AG09319 (cell line): Measurements from ENCODE around the gene KIF4A.
"Not testable (repeated sequence)": the region's sequence is repeated elsewhere in the genome, so short reads cannot be mapped to it uniquely, and the experiment has no call there.

Experiments used
- DNase-seq: peaks from one replicate; pipeline ENCODE4 v3.0.0-alpha.2; 2010; ENCODE audit warnings: low read depth; ENCODE audit errors: extremely low read depth
- TF ChIP-seq, protein P1 (sequence below): IDR thresholded peaks from 2 replicates; pipeline ENCODE4 v1.5.1; 2011; ENCODE audit warnings: low read depth, mild to moderate bottlenecking, inconsistent platforms, low read length, moderate library complexity

The KIF4A gene

DNA sequence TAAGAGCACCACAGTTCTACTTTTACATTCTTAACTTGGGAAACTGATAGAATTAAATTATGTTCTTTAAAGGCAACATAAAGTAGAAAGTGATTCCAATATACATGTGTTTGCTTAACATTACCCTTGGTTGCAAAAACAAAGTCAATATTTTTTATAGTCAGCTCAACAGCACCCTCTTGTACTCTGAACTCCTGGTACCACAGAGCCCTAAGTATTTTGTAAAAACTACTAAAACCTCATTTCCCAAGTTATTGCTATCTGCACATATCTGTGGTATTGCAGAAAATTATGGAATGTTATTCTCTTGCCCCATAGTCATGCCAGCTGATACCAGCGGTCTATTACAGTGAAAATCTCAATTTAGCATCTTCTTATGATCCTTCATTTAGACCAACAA is 2.9 kb downstream of the KIF4A start:
- TF ChIP-seq, protein P1, sequence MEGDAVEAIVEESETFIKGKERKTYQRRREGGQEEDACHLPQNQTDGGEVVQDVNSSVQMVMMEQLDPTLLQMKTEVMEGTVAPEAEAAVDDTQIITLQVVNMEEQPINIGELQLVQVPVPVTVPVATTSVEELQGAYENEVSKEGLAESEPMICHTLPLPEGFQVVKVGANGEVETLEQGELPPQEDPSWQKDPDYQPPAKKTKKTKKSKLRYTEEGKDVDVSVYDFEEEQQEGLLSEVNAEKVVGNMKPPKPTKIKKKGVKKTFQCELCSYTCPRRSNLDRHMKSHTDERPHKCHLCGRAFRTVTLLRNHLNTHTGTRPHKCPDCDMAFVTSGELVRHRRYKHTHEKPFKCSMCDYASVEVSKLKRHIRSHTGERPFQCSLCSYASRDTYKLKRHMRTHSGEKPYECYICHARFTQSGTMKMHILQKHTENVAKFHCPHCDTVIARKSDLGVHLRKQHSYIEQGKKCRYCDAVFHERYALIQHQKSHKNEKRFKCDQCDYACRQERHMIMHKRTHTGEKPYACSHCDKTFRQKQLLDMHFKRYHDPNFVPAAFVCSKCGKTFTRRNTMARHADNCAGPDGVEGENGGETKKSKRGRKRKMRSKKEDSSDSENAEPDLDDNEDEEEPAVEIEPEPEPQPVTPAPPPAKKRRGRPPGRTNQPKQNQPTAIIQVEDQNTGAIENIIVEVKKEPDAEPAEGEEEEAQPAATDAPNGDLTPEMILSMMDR = no peak; the same call in 1 of the 2 replicates
- DNase-seq = no peak

DNA sequence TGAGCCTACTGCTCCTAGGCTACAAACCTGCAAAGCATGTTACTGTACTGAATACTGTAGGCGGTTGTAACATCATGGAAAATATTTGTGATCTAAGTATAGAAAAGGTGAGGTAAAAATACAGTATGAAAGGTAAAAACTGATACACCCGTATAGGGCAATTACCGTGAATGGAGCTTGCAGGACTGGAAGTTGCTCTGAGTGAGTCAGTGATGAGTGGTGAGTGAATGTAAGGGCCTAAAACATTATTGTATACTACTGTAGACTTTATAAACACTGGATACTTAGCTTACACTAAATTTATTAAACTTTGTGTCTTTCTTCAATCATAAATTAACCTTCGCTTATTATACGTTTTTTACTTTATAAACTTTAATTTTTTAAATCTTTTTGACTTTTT is 3.7 kb downstream of the KIF4A start:
- DNase-seq = no peak
- TF ChIP-seq, protein P1 = no peak

DNA sequence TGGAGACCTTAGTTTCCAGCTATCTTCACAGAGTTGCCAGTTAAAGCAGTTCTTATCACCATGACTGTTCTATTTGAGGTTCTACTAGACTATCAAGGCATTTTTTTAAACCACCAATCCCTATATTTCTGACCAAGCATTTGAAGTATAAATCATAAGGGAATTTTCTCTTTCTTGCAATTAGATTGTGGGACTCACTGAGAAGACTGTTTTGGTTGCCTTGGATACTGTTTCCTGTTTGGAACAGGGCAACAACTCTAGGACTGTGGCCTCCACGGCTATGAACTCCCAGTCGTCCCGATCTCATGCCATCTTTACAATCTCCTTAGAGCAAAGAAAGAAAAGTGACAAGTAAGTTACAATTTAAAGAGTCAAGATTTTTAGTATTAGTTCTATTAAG is 11.8 kb downstream of the KIF4A start:
- TF ChIP-seq, protein P1 = no peak
- peak; percentile 16 for DNase-seq

DNA sequence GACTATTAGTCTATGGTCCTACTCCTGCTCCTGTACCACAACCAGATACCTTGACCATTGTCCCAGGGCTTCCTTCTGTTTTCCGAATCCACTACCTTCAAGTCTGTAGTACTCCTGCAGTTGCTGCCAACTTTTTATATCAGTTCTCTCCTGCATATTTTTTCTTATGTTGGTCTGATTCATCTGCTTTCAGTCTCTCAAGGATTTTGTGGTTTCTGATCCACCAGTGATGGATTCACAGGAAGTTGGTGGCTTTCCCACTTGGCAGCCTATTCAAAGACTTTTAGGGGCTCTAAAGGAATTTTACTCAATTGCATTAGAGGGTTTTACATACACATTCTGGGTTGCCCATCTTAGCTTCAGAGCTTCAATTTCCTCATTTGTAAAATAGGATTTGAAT is 23.6 kb downstream of the KIF4A start:
- no peak for DNase-seq

DNA sequence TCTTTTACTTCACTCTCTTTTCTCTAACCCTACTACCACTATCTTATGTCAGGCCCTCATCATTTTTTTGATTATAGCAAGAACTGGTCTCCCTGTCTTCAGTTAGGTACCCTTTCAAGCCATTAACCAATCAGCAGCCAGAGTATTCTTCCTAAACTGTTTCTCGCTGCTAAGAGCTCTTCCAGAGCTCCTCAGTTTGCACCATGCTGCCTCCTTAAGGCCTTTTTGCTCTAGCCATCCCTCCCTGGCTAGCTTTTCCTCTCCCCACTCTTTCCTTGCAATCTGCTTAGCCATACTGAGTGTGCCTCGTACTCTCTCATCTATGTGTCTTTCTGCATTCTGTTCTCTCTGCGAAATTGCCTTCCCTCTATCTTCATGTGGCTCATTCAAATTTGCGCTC is 32.9 kb downstream of the KIF4A start:
- DNase-seq = no peak
- TF ChIP-seq, protein P1 = no peak

More for the DNA sequence above, 23.6 kb downstream of the KIF4A start:
- TF ChIP-seq, protein P1 = no peak

DNA sequence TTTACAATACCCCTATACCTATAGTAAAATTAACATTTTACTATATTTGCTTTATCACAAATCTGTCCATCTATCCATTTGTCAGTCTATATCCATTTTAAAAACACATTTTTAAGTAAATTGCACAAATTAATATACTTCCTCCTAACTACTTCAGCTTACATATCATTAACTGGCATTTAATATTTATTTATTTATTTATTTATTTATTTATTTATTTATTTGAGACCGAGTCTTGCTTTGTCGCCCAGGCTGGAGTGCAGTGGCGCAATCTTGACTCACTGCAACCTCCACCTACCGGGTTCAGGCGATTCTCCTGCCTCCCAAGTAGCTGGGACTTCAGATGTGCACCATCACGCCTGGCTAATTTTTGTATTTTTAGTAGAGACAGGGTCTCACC is 33.7 kb downstream of the KIF4A start:
- not testable (repeated sequence) for DNase-seq

DNA sequence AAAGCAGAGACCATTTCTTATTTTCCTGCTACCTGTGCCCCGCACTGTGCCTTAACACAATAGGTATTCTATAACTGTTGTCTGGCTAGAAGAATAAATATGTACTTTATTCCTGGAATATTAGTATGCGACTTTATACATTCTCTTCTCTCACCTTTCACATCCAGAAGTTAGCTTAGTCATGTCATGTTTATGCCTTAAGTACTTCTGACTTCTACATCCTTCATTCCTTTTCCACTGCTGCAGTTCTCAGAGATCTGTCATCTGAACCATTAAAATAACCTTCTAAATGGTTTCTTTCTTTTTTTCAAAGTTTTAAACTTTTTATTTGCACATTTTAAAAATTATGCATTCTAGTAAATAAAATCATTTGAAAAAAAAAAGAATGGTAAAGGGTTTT is 34.4 kb downstream of the KIF4A start:
- TF ChIP-seq, protein P1 = no peak
- DNase-seq = no peak

DNA sequence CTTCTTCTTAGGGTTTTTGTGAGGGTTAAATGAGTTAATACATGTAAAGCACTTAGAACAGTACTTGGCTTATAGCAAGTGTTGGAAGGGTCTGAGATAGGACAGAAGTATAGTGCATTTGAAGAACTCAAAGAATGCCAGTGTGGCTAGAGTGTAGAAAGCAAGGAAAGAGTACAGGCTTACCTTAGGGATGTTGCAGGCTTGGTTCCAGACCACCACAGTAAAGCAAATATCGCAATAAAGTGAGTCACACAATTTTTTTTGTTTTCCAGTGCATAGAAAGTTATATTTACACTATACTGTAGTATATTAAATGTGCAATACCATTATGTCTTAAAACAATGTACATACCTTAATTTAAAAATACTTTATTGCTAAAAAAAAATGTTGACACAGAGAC is 41.3 kb downstream of the KIF4A start:
- TF ChIP-seq, protein P1 = no peak
- no peak for DNase-seq
